Dermis microvascular lymphatic vessel endothelial cell (primary cell): ENCODE results near the gene MOCOS. TPM values are rescaled to one million over a fixed set of nuclear protein-coding genes. Genes with fewer than 3 reads are reported as not detected.
A peak's percentile ranks its signal among the peaks of the same experiment; 100 is the strongest.

ENCODE experiments used
- DNase-seq, 2 donors: peaks; one replicate each; pipeline versions ENCODE4 v3.0.0 to v3.0.0-alpha.2; 2010; ENCODE audit warnings: low read depth in 2 of 2
- total RNA-seq: library from RNA; depleted of rRNA; stranded (reverse); fragments of >200 nt; gene quantifications from 2 replicates; pipeline ENCODE4 v1.2.1, GENCODE V29; 2014

The MOCOS gene, protein sequence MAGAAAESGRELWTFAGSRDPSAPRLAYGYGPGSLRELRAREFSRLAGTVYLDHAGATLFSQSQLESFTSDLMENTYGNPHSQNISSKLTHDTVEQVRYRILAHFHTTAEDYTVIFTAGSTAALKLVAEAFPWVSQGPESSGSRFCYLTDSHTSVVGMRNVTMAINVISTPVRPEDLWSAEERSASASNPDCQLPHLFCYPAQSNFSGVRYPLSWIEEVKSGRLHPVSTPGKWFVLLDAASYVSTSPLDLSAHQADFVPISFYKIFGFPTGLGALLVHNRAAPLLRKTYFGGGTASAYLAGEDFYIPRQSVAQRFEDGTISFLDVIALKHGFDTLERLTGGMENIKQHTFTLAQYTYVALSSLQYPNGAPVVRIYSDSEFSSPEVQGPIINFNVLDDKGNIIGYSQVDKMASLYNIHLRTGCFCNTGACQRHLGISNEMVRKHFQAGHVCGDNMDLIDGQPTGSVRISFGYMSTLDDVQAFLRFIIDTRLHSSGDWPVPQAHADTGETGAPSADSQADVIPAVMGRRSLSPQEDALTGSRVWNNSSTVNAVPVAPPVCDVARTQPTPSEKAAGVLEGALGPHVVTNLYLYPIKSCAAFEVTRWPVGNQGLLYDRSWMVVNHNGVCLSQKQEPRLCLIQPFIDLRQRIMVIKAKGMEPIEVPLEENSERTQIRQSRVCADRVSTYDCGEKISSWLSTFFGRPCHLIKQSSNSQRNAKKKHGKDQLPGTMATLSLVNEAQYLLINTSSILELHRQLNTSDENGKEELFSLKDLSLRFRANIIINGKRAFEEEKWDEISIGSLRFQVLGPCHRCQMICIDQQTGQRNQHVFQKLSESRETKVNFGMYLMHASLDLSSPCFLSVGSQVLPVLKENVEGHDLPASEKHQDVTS
- total RNA-seq = under 0.01 and 0.13 TPM in 2 replicates

- DNase-seq = peak in 1 of 2 donors; percentile 59
These were observed at the start of gene MOCOS for GRCh38 chr18:36187193-36187825. MOCOS (plus strand) TSS chr18:36187497; CDS start chr18:36187540, 43 bp downstream.

- DNase-seq = no peak
These were observed 48.1 kb upstream of the MOCOS start for GRCh38 chr18:36139245-36139644.

DNA sequence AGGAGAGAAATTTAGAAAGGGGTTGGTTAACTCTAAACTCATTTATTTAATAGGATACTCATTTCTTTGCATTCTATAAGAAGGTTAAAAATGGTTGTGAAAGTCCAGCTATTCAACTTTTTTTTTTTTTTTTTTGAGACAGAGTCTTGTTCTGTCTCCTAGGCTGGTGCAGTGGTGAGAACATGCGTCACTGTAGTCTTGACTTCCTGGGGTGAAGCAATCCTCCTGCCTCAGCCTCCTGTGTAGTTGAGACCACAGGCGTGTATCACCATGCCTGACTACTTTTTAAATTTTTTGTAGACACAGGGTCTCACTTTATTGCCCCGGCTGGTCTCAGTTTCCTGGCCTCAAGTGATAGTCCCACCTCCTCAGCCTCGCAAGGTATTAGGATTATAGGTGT is 45.7 kb upstream of the MOCOS start:
- no peak for DNase-seq

DNA sequence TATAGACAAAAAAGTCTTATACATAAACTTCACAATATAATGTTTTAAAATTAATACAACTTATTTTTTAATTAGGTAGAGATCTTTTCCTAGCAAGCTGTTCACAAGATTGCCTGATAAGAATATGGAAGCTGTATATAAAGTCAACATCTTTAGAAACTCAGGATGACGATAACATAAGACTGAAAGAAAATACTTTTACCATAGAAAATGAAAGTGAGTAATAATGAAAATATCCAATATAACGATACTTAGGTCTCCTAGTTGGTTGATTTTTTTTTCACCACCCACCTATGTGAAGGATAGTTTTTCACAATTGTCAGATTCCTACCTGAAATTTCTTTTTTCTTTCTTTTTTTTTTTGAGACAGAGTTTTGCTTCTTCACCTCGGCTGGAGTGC is 44.5 kb upstream of the MOCOS start:
- DNase-seq = no peak

- DNase-seq = no peak
These were observed 43.9 kb upstream of the MOCOS start for GRCh38 chr18:36143391-36143790.

DNA sequence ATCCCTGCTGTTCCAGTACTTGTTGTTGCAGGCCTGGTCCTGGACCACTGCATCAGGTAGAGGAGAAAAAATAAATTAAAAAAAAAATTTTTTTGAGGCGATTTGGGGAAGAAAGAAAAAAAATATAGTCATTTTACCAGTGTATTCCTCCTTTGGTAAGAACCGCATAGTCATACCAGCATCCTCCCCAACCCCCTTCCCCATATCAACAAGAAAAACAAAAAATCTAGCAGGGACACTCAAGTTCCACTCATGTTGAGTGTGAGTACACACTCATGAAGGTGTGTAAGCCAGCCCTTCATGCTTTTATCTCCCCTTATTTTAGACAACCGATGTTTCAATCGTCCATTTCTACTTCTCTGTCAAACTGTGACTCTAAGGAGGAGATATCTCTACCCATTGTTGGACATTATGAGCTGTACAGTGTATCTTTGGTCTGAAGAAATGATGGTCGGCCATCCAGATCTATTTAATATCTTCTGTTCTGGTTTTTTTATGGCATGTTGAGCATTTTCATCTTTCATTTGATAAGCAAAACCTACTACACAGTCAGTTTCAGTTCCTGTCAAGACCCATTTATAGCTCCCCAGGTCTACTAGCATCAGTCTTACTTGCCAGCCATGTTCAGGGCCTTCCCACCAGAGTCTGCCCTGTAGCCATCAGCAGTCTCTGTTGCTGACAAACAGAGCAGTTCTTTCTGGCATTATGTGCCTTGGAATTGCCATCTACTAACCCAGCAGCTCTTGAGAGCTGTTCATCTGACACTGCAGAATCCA is 37.6 kb upstream of the MOCOS start:
- no peak for DNase-seq

DNA sequence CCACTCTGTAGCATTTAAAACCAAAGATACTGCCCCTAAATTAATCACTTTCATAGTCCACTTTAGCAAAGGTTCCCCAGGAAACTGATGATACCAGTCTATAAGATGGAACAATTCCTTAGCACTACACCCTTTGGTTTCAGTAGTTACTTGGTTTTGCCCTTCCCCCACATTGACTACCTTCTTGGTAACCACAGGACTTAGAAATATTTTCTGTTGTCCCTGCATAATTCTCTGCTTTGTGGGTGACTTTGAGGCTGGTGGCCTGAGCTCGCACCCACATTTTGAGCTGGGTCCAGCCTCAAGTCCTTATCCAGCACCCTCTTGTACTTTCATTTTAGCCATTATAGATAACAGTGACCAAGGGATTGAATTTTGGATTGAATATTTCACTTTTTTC is 34.5 kb upstream of the MOCOS start:
- no peak for DNase-seq

DNA sequence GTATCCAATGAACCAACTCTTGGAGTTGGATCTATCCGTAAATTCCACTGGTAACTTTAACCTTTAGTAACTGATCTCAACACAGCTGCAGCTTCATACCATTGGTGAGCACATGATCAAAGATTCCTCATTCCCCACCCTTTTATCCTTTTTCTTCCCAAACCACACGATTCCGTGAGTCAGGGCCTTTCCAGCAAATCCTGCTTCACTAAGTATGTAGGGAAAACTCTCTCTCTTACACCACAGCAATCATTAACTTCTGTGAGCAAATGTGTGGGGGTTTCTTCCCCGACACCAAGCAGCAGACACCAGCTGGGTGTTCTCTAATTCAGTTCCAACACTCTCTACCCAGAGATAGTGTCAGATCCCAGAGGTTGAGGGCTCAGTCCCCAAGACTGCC is 34.1 kb upstream of the MOCOS start:
- DNase-seq = no peak

DNA sequence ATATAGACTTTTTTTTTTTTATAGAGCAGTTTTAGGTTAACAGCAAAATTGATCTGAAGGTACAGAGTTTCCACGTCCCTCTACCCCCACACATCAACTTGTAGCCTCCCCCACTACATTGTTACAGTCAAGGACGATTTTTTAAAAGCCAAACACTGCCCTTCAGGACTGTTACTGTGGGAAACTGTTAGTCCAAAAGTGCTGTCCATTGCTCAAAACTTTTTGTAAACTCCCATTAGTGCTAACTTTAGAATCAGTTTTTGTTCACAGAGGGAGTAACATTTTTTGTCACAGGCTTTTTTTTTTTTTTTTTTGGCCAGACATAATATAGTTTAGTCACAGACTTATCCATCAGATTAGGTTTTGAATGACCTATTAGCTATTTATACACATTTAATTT is 33.5 kb upstream of the MOCOS start:
- DNase-seq = no peak

GRCh38 chr18:36155851-36156757 is 31.2 kb upstream of the MOCOS start:
- DNase-seq = no peak

- DNase-seq = no peak
These were observed 29.9 kb upstream of the MOCOS start for GRCh38 chr18:36157441-36157840.

GRCh38 chr18:36158266-36158867 is 28.9 kb upstream of the MOCOS start:
- DNase-seq = peak; percentile 60 to 95

DNA sequence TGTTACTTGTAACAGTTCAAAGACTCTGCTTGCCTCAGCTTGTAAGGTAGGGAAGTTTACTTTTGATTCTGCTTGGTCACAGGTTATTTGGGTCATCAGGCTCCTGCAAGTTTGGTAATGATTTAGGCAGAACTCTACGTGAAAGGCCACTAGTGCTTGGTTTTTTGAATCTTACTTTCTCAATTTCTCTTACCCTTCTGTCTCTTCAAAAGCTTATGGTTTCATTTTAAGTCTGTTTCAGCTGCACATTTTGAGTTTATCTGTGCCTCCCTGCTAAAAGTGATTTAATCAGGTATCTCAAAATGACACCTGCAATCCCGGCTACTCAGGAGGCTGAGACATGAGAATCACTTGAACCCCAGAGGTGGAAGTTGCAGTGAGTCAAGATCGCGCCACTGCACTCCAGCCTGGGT is 26.3 kb upstream of the MOCOS start:
- no peak for DNase-seq

GRCh38 chr18:36162981-36163380 is 24.3 kb upstream of the MOCOS start:
- peak in 1 of 2 donors; percentile 86 for DNase-seq

DNA sequence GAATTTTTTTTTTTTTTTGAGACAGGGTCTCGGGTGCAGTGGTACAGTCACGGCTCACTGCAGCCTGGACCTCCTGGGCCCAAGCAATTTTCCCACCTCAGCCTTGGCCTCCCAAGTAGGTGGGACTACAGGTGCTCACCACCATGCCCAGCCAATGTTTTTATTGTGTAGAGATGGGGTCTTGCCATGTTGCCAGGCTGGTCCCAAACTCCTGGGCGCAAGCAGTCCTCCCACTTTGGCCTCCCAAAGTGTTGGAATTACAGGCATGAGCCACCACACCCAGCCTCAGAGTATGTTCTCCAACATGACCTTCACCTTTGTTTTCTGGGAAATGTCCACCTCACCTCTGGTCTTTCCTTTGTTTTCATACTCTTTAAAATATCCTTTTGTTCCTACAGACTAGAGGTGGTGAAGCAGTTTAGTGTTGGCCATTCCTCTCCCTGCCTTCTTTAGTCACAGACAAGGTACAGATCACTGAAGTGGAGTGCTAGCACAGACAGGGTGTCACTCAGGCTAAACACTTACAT is 19.5 kb upstream of the MOCOS start:
- no peak for DNase-seq

- DNase-seq = peak in 1 of 2 donors; percentile 38
These were observed 19.0 kb upstream of the MOCOS start for GRCh38 chr18:36168296-36168695.

- DNase-seq = no peak
These were observed 17.4 kb upstream of the MOCOS start for GRCh38 chr18:36169938-36170337.

DNA sequence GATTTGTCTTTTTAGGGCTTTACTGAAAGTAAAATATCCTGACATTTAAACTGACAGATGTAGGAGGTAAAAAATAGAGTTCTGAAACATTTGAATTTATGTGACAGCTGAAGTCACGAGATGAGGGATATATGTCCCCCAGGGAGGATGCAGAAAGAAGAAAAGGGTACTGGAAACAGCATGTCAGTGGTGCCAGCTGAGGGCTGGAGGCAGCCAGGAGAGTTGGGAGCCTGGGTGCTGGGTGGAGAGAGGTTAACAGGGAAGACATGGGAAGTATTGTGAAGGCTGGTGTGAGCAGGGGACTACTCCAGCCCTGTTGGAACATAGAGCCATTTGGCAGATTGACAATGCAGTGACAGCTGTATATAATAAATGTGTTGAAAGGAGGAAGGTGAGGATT is 11.8 kb upstream of the MOCOS start:
- no peak for DNase-seq

DNA sequence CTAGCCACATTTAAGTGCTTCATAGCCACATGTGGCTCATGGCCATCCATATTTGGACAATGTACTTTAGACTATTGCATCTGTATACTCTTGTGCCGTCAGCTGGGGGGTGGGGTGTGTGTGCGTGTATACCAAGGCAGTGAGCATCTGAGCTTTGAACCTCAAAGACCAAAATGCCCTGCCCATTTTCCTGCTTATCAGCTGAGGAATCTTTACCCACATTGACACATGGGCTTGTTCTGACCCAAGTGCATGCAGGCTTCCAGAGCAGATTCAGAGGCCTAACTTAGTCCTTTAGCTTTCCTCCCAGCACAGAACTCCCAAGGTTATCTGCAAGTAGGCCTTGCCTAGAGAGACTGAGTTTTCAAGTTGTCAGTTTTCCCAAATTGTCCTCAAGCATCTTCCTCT is 11.1 kb upstream of the MOCOS start:
- no peak for DNase-seq

- DNase-seq = peak in 1 of 2 donors; percentile 91
These were observed 10.6 kb upstream of the MOCOS start for GRCh38 chr18:36176711-36177110.
